A549 treated with AZD2906 at 1 μM for 4 hours (cell line): ENCODE measurements around the gene ALPG. TPM values are rescaled to one million over a fixed set of nuclear protein-coding genes. Genes with fewer than 3 reads are reported as not detected.

Experiments used
- total RNA-seq: library from RNA; stranded (reverse); fragments of 200-300 nt; extraction: Qiagen RNA extraction; gene quantifications from 5 replicates; pipeline ENCODE4 v1.2.3, GENCODE V29; 2022

Gene ALPG
- total RNA-seq: 0.33 to 0.55 TPM (median 0.50 TPM) in 5 replicates

DNA sequence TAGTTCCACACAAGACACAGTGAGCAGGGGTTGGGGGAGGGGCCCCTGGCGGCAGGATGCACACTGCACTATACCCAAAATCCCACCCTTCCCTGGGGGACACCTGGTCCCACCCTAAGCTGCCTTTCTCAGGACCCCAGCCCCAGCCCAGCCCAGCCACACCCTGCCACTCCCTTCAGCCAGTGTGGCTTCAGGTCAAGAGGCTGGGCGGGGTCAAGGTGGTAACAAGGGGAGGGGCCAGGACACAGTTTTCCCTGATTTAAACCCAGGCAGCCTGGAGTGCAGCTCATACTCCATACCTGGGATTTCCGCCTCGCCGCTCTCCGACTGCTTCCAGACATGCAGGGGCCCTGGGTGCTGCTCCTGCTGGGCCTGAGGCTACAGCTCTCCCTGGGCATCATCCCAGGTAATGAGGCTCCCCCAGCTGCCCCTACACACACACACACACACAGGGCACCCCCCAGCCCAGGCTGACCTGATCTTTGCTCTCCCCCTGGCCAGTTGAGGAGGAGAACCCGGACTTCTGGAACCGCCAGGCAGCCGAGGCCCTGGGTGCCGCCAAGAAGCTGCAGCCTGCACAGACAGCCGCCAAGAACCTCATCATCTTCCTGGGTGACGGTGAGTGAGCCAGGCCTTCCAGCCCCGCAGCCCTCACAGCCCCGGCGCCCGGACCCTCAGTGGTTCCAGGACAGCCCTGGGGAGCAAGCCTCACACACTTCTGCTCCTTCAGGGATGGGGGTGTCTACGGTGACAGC, at the start of gene ALPG:
TSS of gene ALPG (plus strand) at position 289 of the 755 bp plus-strand sequence. CDS start at position 340, 51 bp downstream.

DNA sequence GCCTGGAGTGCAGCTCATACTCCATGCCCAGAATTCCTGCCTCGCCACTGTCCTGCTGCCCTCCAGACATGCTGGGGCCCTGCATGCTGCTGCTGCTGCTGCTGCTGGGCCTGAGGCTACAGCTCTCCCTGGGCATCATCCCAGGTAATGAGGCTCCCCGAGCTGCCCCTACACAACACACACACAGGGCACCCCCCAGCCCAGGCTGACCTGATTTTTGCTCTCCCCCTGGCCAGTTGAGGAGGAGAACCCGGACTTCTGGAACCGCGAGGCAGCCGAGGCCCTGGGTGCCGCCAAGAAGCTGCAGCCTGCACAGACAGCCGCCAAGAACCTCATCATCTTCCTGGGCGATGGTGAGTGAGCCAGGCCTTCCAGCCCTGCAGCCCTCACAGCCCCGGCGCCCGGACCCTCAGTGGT, 27.9 kb upstream of the ALPG start, which contains the start of gene ALPP:
TSS of gene ALPP (plus strand) at position 17 of the 417 bp plus-strand sequence. CDS start at position 69, 52 bp downstream.

DNA sequence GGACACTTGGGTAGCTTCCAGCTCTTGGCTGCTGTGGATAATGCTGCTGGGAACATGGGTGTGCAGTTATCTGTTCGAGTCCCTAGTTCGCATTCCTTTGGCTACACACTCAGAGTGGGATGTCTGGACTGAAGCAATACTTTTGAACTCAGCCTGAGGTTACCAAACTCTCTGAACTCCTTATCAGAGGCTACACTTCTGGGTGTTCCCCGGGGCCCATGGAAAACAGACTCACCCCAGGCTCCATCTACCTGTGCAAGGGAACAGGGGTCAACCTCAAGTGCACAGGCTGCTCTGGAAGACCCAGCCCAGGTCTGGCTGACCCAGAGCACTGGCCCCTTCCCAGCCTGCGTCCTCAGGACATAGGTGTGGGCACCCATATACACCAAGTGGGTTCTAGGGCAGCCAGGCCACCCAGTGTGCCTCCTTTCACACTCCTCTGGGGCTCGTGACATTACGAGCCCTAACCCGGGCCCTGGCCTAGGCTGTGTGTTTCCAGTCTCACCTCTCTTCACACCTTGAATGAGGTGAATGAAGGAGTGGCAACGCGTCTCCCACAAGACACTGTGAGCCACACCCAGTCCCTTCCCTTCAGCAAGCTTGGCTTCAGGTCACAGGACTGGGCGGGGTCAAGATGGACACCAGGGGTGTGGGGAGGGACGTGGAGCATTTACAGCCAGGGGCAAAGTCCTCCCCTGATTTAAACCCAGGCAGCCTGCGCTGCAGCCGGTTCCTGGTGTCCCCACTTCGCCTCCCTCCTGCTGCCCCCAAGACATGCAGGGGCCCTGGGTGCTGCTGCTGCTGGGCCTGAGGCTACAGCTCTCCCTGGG, 49.0 kb downstream of the ALPG start, which contains the start of gene ALPI:
TSS of gene ALPI (plus strand) at position 728 of the 830 bp plus-strand sequence. CDS start at position 775, 47 bp downstream.

Other genes starting within 250 kb of the ALPG start
- gene ALPP, start 28.1 kb upstream of the ALPG start, total RNA-seq: 16.1 to 18.1 TPM (median 16.2 TPM) in 5 replicates
- gene ALPI, start 49.3 kb downstream of the ALPG start, total RNA-seq: 0.05 TPM in 1 of 5 replicates, not detected in the others
- gene ECEL1, start 81.0 kb downstream of the ALPG start, total RNA-seq: 0.15 to 0.25 TPM (median 0.23 TPM) in 5 replicates
- gene PRSS56, start 113.5 kb downstream of the ALPG start, total RNA-seq: 0.06 to 0.17 TPM (median 0.09 TPM) in 5 replicates
- gene CHRND, start 119.3 kb downstream of the ALPG start, total RNA-seq: not detected in 5 replicates
- gene CHRNG, start 132.8 kb downstream of the ALPG start, total RNA-seq: not detected in 5 replicates
- 3.9 to 4.6 TPM (median 4.3 TPM) in 5 replicates for gene TIGD1, start 143.7 kb downstream of the ALPG start, total RNA-seq
- 83.5 to 210 TPM (median 86.1 TPM) in 5 replicates for gene EIF4E2, start 143.8 kb downstream of the ALPG start, total RNA-seq
- gene EFHD1, start 226.8 kb downstream of the ALPG start, total RNA-seq: 3.5 to 5.3 TPM (median 4.2 TPM) in 5 replicates